GM12875 (cell line): ENCODE measurements around the gene NDUFA6.
A peak's percentile ranks its signal among the peaks of the same experiment; 100 is the strongest.
"Not testable (repeated sequence)": the region's sequence is repeated elsewhere in the genome, so short reads cannot be mapped to it uniquely, and the experiment has no call there.

Source experiments
- H3K4me3 ChIP-seq: one replicate; pipeline ENCODE4 v1.5.1; 2011; ENCODE audit warnings: low read depth, low read length, control low read depth
- CTCF ChIP-seq: IDR thresholded peaks from 2 replicates; pipeline ENCODE4 v1.5.1; 2011; ENCODE audit warnings: low read depth, mild to moderate bottlenecking, control low read depth, inconsistent platforms, low read length, moderate library complexity, borderline replicate concordance; ENCODE audit not compliant: insufficient read depth

Gene NDUFA6

GRCh38 chr22:42090596-42091454 is at the start of gene NDUFA6:
Gene NDUFA6, minus strand, starts transcription at chr22:42090772. Its CDS starts 28 bp downstream, at chr22:42090744.
- peak within 1 kb of the TSS; percentile 88 for H3K4me3 ChIP-seq
- peak; percentile 98 for TF ChIP-seq CTCF

- not testable (repeated sequence) for H3K4me3 ChIP-seq
These were observed 49.6 kb upstream of the NDUFA6 start for GRCh38 chr22:42140153-42140552.

- H3K4me3 ChIP-seq: not testable (repeated sequence)
These were observed 48.9 kb upstream of the NDUFA6 start for GRCh38 chr22:42139508-42139907.

GRCh38 chr22:42138972-42139371 is 48.4 kb upstream of the NDUFA6 start:
- H3K4me3 ChIP-seq: no peak overlapping the region
- TF ChIP-seq CTCF: no peak

- no peak overlapping the region for H3K4me3 ChIP-seq
- no peak for TF ChIP-seq CTCF
These were observed 47.7 kb upstream of the NDUFA6 start for GRCh38 chr22:42138122-42138770.

GRCh38 chr22:42135688-42136087 is 45.1 kb upstream of the NDUFA6 start:
- H3K4me3 ChIP-seq: not testable (repeated sequence)

GRCh38 chr22:42134100-42135020 is 43.8 kb upstream of the NDUFA6 start:
- no peak overlapping the region for H3K4me3 ChIP-seq

More at GRCh38 chr22:42134100-42135020, 43.8 kb upstream of the NDUFA6 start:
- no peak for TF ChIP-seq CTCF
